H9 (cell line): Measurements from ENCODE around the gene FAM53B. TPM values are rescaled to one million over a fixed set of nuclear protein-coding genes. Genes with fewer than 3 reads are reported as not detected.

Experiments
- DNase-seq: peaks from one replicate; pipeline ENCODE4 v3.0.0-alpha.2; 2017
- H2AFZ ChIP-seq: one replicate; pipeline ENCODE4 v1.6.1; 2013; ENCODE audit warnings: mild to moderate bottlenecking, low read length, control low read depth, moderate library complexity
- H2AK5ac ChIP-seq: 2 replicates; pipeline ENCODE4 v1.6.1; 2013; ENCODE audit warnings: low read length, control low read depth, mixed read lengths; ENCODE audit not compliant: insufficient read length
- H2BK120ac ChIP-seq: one replicate; pipeline ENCODE4 v1.6.1; 2013; ENCODE audit warnings: low read depth, mild to moderate bottlenecking, low read length, control low read depth, inconsistent platforms; ENCODE audit not compliant: poor library complexity, severe bottlenecking
- H2BK12ac ChIP-seq: 2 replicates; pipeline ENCODE4 v1.6.1; 2013; ENCODE audit warnings: low read length, control low read depth, mixed read lengths, low read depth; ENCODE audit not compliant: insufficient read length
- H2BK15ac ChIP-seq: 2 replicates; pipeline ENCODE4 v1.6.1; 2013; ENCODE audit warnings: low read depth, low read length, control low read depth
- H2BK20ac ChIP-seq: one replicate; pipeline ENCODE4 v1.6.1; 2013; ENCODE audit warnings: low read depth, mild to moderate bottlenecking, low read length, control low read depth, inconsistent platforms; ENCODE audit not compliant: poor library complexity, severe bottlenecking
- H2BK5ac ChIP-seq: 2 replicates; pipeline ENCODE4 v1.6.1; 2013; ENCODE audit warnings: low read length, control low read depth, mixed read lengths; ENCODE audit not compliant: insufficient read length
- H3K14ac ChIP-seq: 2 replicates; pipeline ENCODE4 v1.6.1; 2013; ENCODE audit warnings: low read length, control low read depth; ENCODE audit not compliant: insufficient read depth
- H3K18ac ChIP-seq: 2 replicates; pipeline ENCODE4 v1.6.1; 2013; ENCODE audit warnings: low read depth, mild to moderate bottlenecking, mixed read lengths, low read length, control low read depth; ENCODE audit not compliant: insufficient read length
- H3K23ac ChIP-seq: 2 replicates; pipeline ENCODE4 v1.6.1; 2013; ENCODE audit warnings: low read length, control low read depth, mixed read lengths, low read depth; ENCODE audit not compliant: insufficient read length
- H3K23me2 ChIP-seq: 2 replicates; pipeline ENCODE4 v1.6.1; 2013; ENCODE audit warnings: low read depth, mild to moderate bottlenecking, mixed read lengths, low read length, control low read depth; ENCODE audit not compliant: insufficient read length, poor library complexity, severe bottlenecking
- H3K27ac ChIP-seq: 2 replicates; pipeline ENCODE4 v1.5.1; 2013; ENCODE audit warnings: low read length, control low read depth, mixed read lengths, low read depth; ENCODE audit not compliant: insufficient read length
- H3K27me3 ChIP-seq: 2 replicates; pipeline ENCODE4 v1.6.1; 2013; ENCODE audit warnings: low read length, control low read depth, inconsistent platforms; ENCODE audit not compliant: insufficient read depth
- H3K4ac ChIP-seq: 2 replicates; pipeline ENCODE4 v1.6.1; 2013; ENCODE audit warnings: low read depth, mild to moderate bottlenecking, control low read depth, inconsistent platforms, low read length, moderate library complexity
- H3K4me1 ChIP-seq: 2 replicates; pipeline ENCODE4 v1.6.1; 2013; ENCODE audit warnings: low read length, control low read depth, inconsistent platforms; ENCODE audit not compliant: insufficient read depth
- H3K4me2 ChIP-seq: 2 replicates; pipeline ENCODE4 v1.6.1; 2013; ENCODE audit warnings: low read length, control low read depth, mixed read lengths; ENCODE audit not compliant: insufficient read length, insufficient read depth
- H3K56ac ChIP-seq: 2 replicates; pipeline ENCODE4 v1.6.1; 2013; ENCODE audit warnings: low read depth, mild to moderate bottlenecking, mixed read lengths, low read length, control low read depth; ENCODE audit not compliant: insufficient read length
- H3K79me1 ChIP-seq: 2 replicates; pipeline ENCODE4 v1.6.1; 2013; ENCODE audit warnings: low read depth, mild to moderate bottlenecking, moderate library complexity, low read length, control low read depth, inconsistent platforms; ENCODE audit not compliant: insufficient read depth, poor library complexity, severe bottlenecking
- H3K79me2 ChIP-seq: 2 replicates; pipeline ENCODE4 v1.6.1; 2013; ENCODE audit warnings: low read length, control low read depth, inconsistent platforms; ENCODE audit not compliant: insufficient read depth
- H3K9ac ChIP-seq: 2 replicates; pipeline ENCODE4 v1.6.1; 2013; ENCODE audit warnings: low read length, control low read depth, mixed read lengths; ENCODE audit not compliant: insufficient read length; ENCODE audit errors: extremely low read depth
- H3K9me3 ChIP-seq: one replicate; pipeline ENCODE4 v1.6.1; 2013; ENCODE audit warnings: low read depth, low read length, inconsistent platforms; ENCODE audit not compliant: control insufficient read depth
- H3T11ph ChIP-seq: one replicate; pipeline ENCODE4 v1.6.1; 2013; ENCODE audit warnings: mild to moderate bottlenecking, low read length, control low read depth, inconsistent platforms
- H4K20me1 ChIP-seq: one replicate; pipeline ENCODE4 v1.6.1; 2013; ENCODE audit not compliant: control insufficient read depth, insufficient read length, insufficient read depth
- H4K5ac ChIP-seq: 2 replicates; pipeline ENCODE4 v1.6.1; 2013; ENCODE audit warnings: low read depth, mild to moderate bottlenecking, mixed read lengths, low read length, control low read depth; ENCODE audit not compliant: insufficient read length
- H4K8ac ChIP-seq: replicated peaks from 2 replicates; pipeline ENCODE4 v1.6.1; 2013; ENCODE audit warnings: low read length, control low read depth, mixed read lengths, low read depth; ENCODE audit not compliant: insufficient read length
- H4K91ac ChIP-seq: 2 replicates; pipeline ENCODE4 v1.6.1; 2013; ENCODE audit warnings: low read depth, mild to moderate bottlenecking, moderate library complexity, mixed read lengths, low read length, control low read depth; ENCODE audit not compliant: insufficient read length
- H3K27ac Mint-ChIP-seq, 3 experiments: 2 replicates in 2 of 3; 3 replicates in 1 of 3; pipeline ENCODE4 v1.8.0; 2020 to 2021; ENCODE audit warnings: mixed read lengths in 3 of 3, mild to moderate bottlenecking in 1 of 3, moderate library complexity in 1 of 3
- H3K27me3 Mint-ChIP-seq: 2 replicates; pipeline ENCODE4 v1.8.0; 2021; ENCODE audit warnings: low read depth, mild to moderate bottlenecking, moderate library complexity, mixed read lengths
- H3K36me3 Mint-ChIP-seq, 3 experiments: 2 replicates in 2 of 3; 3 replicates in 1 of 3; pipeline ENCODE4 v1.8.0; 2020 to 2021; ENCODE audit warnings: low read depth in 3 of 3, mixed read lengths in 3 of 3; ENCODE audit not compliant: insufficient read depth in 1 of 3
- H3K4me1 Mint-ChIP-seq, 2 experiments: 2 replicates each; pipeline ENCODE4 v1.8.0; 2020; ENCODE audit warnings: mixed read lengths in 2 of 2
- H3K4me3 Mint-ChIP-seq, 2 experiments: 2 replicates in 1 of 2; 3 replicates in 1 of 2; pipeline ENCODE4 v1.8.0; 2020 to 2021; ENCODE audit warnings: mild to moderate bottlenecking in 2 of 2, mixed read lengths in 2 of 2, moderate library complexity in 1 of 2
- H3K9me3 Mint-ChIP-seq, 2 experiments: 2 replicates in 1 of 2; 3 replicates in 1 of 2; pipeline ENCODE4 v1.8.0; 2020; ENCODE audit warnings: mild to moderate bottlenecking in 2 of 2, mixed read lengths in 2 of 2, moderate library complexity in 1 of 2
- CTCF ChIP-seq: fragments of 200-600 bp; sonication (generic); conservative IDR thresholded peaks from 3 replicates; pipeline ENCODE4 v1.8.0; 2021; ENCODE audit warnings: antibody characterized with exemption, mild to moderate bottlenecking
- WGBS: extraction: QIAGEN DNeasy Blood & Tissue Kit; methylation state at CpG from one replicate; pipeline ENCODE4 v1.1.7; 2013; ENCODE audit warnings: missing lambda C conversion rate, low lambda C conversion rate, mixed read lengths; ENCODE audit not compliant: insufficient read length; ENCODE audit errors: extremely low coverage; 5-methylcytosine and 5-hydroxymethylcytosine counted together
- total RNA-seq: library from RNA; stranded (reverse); gene quantifications from 2 replicates; pipeline ENCODE4 v1.2.1, GENCODE V29; 2021

FAM53B gene
- total RNA-seq, 1 experiment from 2014 or later, result 11.5 TPM

- H4K5ac ChIP-seq, result no peak overlapping the region
- H3K56ac ChIP-seq, result no peak overlapping the region
- no peak overlapping the region for H2AK5ac ChIP-seq
- no peak overlapping the region for H2AFZ ChIP-seq
- H4K91ac ChIP-seq, result no peak overlapping the region
- H3K9me3 Mint-ChIP-seq, result no peaks in the 10 kb centered on the region
- H3K4ac ChIP-seq, result no peak overlapping the region
- no peak overlapping the region for H3K23ac ChIP-seq
- DNase-seq, result no peak
- no peaks in the 10 kb centered on the region for H3K27me3 Mint-ChIP-seq
- H2BK5ac ChIP-seq, result no peak overlapping the region
- peaks cover 4 to 18% (median 10%) of the 10 kb centered on the region in 3 experiments; a peak in 6 of 7 replicates for H3K36me3 Mint-ChIP-seq
- no peak overlapping the region for H3K4me2 ChIP-seq
- H4K8ac ChIP-seq, result no peak overlapping the region
- H2BK120ac ChIP-seq, result no peak overlapping the region
- H3K9ac ChIP-seq, result no peak overlapping the region
- WGBS, result no CpG with 5 or more reads among the region's 5 CpGs
- no peaks in the 10 kb centered on the region for H4K20me1 ChIP-seq
- H2BK20ac ChIP-seq, result no peak overlapping the region
- no peaks in the 10 kb centered on the region for H3K23me2 ChIP-seq
- peaks cover 2% of the 10 kb centered on the region; the same call in 1 of the 2 replicates for H3K4me1 ChIP-seq
- no peak for TF ChIP-seq CTCF
- peaks cover 21 to 28% of the 10 kb centered on the region in 2 experiments for H3K4me1 Mint-ChIP-seq
- peak overlapping the region in 2 of 3 experiments; percentile 30 to 59; a peak in 2 of 7 replicates for H3K27ac Mint-ChIP-seq
- H3K27me3 ChIP-seq, result no peaks in the 10 kb centered on the region
- no peaks in the 10 kb centered on the region for H3K79me2 ChIP-seq
- no peak overlapping the region for H3K4me3 Mint-ChIP-seq
- H2BK12ac ChIP-seq, result no peak overlapping the region
- H3K14ac ChIP-seq, result no peak overlapping the region
- no peak overlapping the region for H3T11ph ChIP-seq
- no peak overlapping the region for H2BK15ac ChIP-seq
- H3K9me3 ChIP-seq, result no peaks in the 10 kb centered on the region
- no peak overlapping the region for H3K27ac ChIP-seq
- no peaks in the 10 kb centered on the region for H3K79me1 ChIP-seq
- no peak overlapping the region for H3K18ac ChIP-seq
Observed at GRCh38 chr10:124754227-124754626, 10.0 kb upstream of the FAM53B start.
